Left ventricle myocardium superior (tissue), 1 donor: ENCODE data around the gene LYZL2. TPM values are rescaled to one million over a fixed set of nuclear protein-coding genes. Genes with fewer than 3 reads are reported as not detected.
"Not testable (repeated sequence)": the region's sequence is repeated elsewhere in the genome, so short reads cannot be mapped to it uniquely, and the experiment has no call there.

Source experiments
- ATAC-seq: fragments of 200-7000 bp; cut with Tn5 transposase; one replicate; pipeline ENCODE4 v1.9.1; 2020; ENCODE audit warnings: mild to moderate bottlenecking, moderate library complexity
- DNase-seq: peaks from one replicate; pipeline ENCODE4 v3.0.0-alpha.2; 2020
- intact Hi-C: fragments of 100-400 bp; cut with micrococcal nuclease; formaldehyde crosslinking; loops from one replicate; pipeline ENCODE4 v1.11.0; 2022
- total RNA-seq: library from RNA; stranded (reverse); fragmentation: NEBNext Ultra II Directional; extraction: Animal tissue kit (Norgen Biotek cat#: 25700); gene quantifications from one replicate; pipeline ENCODE4 v1.2.1, GENCODE V29; 2021
- donor health status: DM: no; HTN: yes; CAD: no; lungs with severe emphysema.

Gene LYZL2
- total RNA-seq, 1 donor from 2014 or later: not detected

DNA sequence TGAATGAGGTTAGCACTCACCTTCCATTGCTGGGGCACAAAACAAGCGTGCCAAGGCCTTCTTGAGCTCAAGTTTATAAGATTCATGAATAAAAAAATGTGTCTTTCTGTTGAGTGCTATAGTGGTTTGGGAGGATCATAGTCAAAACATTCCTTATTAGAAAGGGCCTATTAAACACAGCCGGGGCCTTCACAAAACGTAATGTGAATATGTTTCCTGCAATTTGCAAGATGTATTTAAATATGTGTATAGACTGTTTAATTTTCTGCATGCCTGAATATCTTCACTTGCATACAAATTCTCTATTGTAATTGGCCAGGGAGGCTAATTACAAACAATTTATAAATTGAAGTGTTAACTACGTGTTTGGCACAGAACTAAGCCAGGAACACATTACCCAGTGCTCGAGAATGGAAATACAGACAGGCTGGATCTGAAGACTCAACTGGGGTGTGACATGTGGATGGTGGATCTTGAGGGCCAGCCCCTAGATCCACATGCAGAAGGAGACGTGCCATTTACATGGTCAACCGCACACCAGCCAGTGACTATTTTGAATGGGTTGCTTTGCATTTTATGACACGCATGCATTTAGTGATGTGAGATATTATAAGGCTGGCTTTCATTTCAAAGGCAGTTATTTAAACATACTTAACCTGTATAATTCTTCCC is 31.3 kb downstream of the LYZL2 start:
- ATAC-seq (no peak), DNase-seq (no peak)

DNA sequence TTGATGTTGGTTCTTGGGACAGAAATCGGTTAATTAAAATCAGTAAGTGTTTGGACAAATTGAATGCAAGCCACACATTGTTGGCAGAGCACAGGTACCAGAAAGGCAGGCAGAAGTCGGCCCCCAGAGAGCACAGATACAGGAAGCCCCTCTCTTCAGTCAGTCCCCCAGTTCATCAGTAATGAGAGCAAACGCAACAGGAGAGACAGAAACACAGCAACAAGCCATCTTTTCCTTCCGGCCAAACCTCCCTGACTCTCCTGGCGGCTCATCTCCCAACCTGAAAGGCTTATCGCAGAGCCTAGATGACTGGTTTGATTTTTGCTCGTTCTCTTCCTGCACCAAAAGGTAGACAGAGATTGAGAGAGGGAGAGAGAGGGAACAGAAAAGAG is 32.1 kb downstream of the LYZL2 start:
- ATAC-seq, intact Hi-C loops, DNase-seq: not testable (repeated sequence)

More for the DNA sequence above, 31.3 kb downstream of the LYZL2 start:
- intact Hi-C loops: no loop called here

DNA sequence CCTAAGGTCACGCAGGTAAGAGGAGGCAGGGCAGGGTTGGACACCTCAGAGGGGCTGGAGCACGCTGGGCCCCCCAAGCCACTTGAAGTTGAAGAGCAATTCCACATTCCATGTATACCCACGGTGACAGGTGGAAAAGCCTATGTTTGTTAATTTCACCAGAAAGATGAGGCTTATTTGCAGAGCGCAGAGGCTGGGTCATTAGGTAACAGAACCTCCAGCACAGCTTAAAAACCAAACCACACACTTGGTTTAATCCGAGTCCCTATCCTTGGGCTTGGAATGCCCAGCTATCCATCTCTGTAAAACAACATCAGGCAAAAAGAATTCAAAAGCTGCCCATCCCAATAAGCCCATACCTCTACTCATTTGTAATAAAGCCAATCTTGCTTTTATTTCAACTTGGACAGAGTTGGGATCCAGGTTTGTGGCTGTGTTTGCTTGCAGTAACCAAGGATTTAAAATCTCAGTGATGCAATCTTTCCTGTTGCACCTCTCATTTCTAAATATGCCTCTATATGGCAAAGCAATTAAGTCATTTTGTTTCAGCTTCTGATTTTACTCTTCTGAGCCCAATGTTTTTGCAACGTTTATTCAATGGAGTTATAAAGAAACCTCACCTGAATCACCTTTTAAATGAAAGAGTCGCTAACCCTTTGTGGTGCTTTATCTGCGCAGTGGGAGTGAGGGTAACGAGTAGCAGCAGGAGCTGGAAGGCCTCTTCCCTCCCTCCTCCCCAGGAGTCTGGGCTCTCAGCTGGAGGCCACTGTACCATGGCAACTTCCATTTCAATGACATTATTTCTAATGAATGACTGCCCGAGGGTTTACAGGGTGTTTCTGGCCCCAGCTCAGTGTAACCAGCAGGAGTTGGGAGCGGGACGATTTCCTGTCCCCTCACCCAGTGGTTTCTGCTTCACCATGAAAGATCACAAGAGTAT is 32.8 kb downstream of the LYZL2 start:
- intact Hi-C loops, DNase-seq, ATAC-seq: not testable (repeated sequence)

DNA sequence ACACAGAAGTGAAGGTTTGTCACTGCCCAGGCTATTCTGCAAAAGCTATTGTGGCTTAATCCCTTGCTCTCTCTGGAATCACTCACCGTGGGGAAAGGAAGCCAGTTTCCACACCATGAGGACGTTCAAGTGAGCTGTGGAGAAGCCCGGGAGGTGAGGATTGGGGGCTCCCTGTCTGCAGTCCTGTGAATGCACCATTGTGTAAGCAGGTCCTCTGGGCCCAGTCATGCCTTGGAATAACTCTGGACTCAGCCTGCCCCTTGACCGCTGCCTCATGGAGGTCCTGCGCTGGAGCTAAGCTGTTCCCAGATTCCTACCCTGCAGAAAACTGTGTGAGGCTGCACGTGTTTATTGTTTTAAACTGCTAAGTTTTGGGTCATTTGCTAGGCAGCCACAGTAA is 33.5 kb downstream of the LYZL2 start:
- intact Hi-C loops: no loop called here
- no peak for ATAC-seq
- no peak for DNase-seq

DNA sequence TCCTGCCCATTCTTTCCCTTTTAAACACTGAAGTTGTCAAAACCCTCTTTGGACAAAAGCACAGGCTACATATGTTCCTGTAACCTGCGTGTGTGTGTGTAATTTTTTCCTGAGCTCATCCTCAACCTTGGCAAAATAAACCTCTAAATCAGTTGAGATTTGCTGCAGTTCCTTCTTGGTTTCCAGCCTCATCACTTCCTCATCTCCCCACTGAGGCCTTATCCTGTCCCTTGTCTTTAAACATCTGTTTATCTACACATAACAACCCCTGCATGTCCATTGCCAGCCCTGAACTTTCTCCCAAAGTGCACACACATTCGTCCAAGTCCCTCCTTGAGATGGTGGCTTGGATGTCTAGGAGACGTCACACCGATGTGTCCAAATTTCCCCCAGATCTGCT is 35.5 kb downstream of the LYZL2 start:
- ATAC-seq: no peak
- intact Hi-C loops: loop anchor here (5.0 kb wide), 2 partner anchors 62 to 202 kb away; no protein-coding TSS in a partner anchor

DNA sequence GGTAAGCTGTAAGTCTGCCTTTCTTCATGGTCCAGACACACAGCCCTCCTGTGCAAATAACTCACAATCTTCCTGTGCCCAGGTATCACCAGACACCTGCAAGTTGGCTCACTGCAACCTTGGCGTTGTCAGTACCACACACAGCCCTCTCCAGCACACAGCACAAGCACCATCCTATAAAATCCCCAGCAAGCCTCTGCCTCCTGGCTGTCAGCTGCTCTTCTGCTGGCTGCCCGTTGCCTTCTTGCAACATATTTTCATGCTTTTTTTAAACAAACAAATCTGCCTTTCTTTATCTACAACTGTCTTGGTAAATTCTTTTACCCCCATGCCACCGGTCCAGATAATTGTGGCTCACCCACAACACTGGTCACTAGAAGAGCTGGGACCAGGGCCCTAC is 36.8 kb downstream of the LYZL2 start:
- not testable (repeated sequence) for DNase-seq, ATAC-seq
- intact Hi-C loops: loop anchor here (5.0 kb wide), 2 partner anchors 60 to 200 kb away; no protein-coding TSS in a partner anchor

More for the DNA sequence above, 35.5 kb downstream of the LYZL2 start:
- no peak for DNase-seq

DNA sequence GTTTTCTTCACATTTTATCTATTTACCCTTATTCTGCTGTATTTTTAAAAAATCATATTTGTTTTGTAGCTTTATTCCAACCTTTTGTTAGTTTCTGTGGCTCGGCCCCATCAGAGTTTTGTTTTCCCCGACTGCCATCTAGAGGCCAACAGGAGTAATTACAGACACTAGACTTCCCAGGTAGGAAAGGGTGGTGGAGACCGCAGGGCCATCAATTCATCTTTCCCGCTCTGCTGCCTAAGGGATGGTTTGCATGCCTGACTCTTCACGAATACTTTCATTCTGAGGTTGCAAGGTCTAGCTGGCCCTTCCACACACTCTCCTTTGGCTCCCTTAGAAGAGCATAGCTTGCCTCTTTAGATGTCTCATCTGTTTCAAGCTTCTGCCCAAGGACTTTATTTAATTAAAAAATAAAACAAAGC is 38.3 kb downstream of the LYZL2 start:
- DNase-seq (no peak), ATAC-seq (peak; percentile 64)
- intact Hi-C loops: loop anchor here (5.0 kb wide), 2 partner anchors 59 to 199 kb away; no protein-coding TSS in a partner anchor

DNA sequence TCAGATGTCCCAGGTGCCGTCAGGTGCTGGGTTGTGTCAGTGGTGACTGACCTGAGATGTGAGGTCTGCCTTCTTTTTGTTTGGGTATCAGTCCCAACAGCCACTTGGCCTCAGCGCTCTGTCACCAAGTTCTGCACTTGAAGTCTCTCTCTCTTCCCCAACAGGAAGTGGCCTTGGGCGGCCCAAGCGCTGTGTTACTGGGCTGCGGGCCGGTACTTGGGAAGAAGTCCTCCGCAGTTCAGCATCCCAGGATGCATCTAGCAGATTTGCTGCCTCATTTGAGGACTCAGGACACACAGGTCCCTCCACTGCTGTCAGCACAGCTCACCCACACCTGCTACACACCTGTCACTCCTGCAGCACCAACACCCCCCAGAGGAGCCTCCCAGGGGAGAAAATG is 40.1 kb downstream of the LYZL2 start:
- intact Hi-C loops: no loop called here
- no peak for ATAC-seq
- DNase-seq: peak; percentile 39

DNA sequence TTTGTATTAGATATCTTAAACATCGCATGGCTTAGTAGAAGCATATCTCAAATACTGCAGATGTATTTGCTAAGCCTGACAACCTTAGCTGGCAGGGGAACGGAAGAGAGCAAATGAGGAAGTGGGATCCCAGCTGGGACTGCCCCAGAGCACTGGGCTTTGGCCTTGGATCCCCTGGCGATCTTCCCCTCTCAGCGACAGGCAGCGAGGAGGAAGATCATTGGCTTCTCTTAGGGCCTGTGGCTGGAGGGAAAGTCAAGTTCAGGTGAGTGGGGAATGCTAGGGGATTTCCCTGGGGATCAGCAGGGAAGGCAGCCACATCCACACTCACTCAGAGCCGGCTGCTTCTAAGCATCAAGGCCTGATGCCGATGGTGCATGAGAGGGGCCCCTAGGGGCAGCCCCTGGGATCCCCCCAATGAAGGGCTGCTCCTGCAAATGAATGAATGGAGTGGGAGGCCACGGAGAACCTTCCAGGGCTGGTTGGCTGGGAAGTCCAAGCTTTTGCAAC is 42.0 kb downstream of the LYZL2 start:
- DNase-seq (peak; percentile 40), ATAC-seq (peak; percentile 24)
- intact Hi-C loops: no loop called here

DNA sequence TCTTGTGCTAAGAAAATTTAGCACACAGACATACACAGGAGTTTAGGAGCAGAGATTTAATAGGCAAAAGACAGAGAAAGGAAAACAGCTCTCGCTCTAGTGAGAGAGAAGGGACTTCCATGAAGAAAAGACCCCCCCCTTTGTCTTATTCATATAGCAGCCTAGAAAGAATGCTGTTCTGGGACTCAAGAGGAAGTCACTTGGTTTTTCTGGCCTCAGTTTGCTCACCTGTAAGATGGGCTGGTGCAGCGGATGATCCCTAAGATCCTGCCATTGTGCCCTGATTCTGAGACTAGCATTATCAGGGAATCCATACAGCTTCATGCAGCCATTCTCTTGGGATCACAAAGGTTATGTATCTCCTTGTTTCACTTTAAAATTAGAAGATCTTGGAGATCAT is 42.7 kb downstream of the LYZL2 start:
- intact Hi-C loops: no loop called here
- no peak for ATAC-seq
- no peak for DNase-seq

DNA sequence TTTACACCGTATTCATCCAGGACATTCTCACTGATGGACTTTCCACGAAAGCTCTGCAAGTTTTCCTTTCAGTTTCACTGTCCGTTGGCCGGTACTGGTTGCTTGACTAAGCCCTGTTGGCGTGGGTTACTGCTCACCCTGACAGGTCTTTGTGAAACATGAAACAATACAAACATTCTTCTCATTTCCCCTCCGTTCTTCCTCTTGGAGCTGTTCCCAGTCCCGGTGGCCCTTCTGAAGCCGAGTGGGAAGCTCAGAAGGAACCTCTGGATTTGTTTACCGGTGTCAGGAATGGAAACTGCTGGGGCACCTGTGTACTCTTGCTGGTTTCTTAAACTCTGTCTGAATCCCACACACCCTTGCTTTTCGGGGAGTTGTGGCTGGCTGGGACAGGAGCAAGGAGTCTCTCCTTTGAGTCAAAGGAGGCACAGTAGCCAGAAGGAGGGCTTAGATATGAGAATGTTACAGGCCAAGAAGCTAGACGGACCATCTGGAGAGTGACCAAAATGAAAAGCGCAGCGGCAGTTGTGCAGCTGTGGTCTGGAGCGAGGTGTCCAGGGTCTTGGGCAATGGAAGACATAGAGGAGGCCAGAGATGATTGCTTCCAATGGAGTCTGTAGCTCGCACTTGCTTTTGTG is 45.7 kb downstream of the LYZL2 start:
- intact Hi-C loops: no loop called here

DNA sequence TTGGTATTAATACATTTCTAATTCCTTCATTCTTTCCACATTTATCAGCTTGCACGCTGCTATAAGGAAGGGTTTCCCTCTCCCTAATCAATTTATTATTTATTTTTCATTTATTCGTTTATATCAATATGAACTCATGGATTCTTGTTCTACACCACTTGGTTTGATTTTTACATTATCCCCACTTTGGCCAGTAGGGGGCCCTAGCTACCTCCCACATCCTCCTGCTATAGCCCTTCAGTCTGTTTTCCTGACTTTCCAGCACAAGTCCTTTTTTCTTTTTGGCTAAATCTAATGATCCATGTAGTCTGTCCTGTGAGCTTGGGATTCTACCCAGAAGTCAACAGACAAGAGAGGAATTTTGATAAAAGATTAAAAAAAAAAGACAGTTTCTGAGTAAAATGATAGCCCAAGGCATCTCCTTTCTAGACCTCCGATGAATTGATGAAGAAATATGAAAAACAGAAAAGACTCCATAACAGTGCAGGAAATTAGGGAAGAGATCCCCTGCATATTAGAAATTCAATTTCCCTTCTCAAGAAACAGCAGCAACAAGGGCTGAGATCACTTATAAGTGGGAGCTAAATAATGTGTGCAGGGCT is 47.7 kb downstream of the LYZL2 start:
- ATAC-seq (no peak), DNase-seq (no peak)
- intact Hi-C loops: no loop called here

More for the DNA sequence above, 45.7 kb downstream of the LYZL2 start:
- ATAC-seq: peak; percentile 92
- peak; percentile 50 for DNase-seq

DNA sequence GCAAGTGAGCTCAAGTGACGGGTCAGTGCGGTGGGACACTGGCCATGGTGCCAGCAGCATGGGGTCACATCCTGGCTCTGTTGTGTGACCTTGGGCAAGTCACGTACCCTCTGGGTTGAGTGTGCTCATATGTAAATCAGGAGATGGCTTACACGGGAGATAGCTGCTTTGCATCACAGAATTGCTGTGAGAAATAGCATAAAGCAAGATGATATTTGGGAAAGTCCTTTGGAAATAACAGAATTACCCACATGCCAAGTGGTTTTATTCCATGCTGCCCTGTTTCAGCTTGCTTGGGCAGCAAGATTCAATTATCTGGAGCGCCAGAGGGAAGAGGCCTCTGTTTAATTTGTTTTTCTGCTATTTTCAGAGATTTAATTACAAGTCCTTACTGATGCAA is 48.9 kb downstream of the LYZL2 start:
- intact Hi-C loops: no loop called here
- DNase-seq (no peak), ATAC-seq (no peak)

DNA sequence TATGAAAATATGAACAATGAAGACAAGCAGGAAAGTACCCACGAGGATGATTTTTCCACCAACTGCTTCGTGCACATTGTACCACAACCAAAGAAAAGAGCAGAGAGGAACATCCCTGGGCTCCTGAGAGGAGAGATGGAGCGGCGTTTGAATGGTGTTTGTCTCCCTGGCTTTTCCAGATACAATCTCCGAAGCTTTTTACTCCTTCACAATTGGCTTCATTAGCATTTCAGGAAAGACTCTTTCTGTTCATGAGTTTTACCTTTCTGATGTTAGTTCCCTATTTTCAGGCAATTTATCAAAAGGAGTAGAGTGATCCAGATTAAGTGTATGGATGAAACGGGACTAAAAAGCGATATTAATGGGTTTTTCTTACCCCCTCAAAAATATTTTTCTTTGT is 49.3 kb downstream of the LYZL2 start:
- intact Hi-C loops: no loop called here
- ATAC-seq (no peak), DNase-seq (no peak)

DNA sequence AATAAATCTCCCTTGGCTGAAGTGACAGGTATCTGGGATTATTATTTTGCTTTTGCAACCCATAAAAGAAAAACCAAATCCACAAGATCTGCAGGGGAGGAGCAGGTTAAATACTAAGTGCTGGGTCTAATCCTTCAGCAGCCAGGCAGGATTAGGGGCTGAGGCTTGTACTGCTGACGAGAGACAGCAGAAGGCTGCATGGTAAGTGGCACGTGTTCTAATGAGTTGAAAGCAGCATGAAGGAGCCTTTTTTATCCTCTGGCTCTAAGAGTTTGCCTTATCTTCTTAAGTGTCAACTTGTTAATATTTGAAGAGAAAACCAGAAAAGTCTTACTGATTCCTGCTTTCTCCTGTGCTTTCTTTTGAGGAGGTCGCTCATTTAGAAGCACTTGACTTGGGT is 50.0 kb downstream of the LYZL2 start:
- DNase-seq: no peak
- no peak for ATAC-seq
- intact Hi-C loops: no loop called here

DNA sequence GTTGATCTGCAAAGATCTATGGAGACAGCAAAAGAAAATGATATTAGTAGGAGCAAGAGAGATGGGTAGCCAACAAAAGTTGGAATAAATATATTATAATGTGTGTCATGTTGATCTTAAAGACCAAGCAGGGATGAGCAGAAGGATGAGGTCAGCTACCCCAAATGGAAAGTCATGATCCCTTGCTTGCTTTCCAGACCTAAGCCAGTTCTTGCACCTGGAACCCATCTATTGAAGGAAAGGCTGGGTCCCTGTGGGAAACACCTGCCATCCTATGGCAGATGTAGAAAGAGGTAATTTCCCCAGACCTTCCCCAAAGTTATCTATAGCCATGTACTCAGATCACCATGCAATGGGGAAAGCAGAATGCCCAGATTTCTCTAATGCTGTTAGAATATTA is 52.5 kb downstream of the LYZL2 start:
- intact Hi-C loops: no loop called here
- ATAC-seq: no peak

DNA sequence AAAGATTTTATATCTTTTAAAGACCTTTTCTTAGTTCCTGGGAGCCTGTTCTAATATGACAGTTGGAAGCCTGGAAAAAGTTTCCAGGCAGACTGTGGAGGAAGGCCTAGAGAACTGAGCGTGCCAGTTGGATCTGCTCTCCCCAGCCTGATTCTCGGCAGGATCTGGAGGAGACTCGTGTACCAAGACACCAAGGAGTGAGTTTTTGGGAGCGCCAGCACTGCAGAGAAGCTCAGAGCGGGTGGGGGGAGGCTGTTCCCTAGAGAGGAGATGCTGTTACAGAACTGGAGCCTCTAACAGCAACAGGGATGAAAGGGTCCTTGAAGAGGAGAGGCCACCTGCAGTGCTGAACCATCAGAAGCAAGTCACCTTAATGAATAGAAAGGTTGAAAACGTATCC is 52.9 kb downstream of the LYZL2 start:
- DNase-seq (no peak), ATAC-seq (no peak)
- intact Hi-C loops: no loop called here

More for the DNA sequence above, 52.5 kb downstream of the LYZL2 start:
- DNase-seq: no peak

DNA sequence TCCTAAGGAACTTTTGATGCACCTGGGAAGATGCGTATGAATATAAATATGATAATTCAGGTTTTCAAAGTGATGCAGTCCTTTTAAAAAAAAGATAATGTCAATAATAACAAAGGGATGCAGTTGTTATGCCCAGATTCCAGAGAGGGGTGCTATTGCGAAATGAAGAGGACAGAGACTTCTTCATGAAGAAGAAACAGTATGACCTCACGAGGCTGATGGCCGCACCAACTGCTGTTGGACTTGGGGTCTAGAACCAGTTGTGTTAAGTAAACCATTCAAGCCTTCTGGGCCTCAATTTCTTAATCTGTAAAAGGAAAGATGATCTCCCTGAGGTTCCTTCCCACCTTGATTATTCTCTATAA is 55.1 kb downstream of the LYZL2 start:
- no peak for DNase-seq
- intact Hi-C loops: no loop called here
- no peak for ATAC-seq
